K562 (cell line): ENCODE measurements around the gene TLK2. TPM values are rescaled to one million over a fixed set of nuclear protein-coding genes. Genes with fewer than 3 reads are reported as not detected.
A peak's percentile ranks its signal among the peaks of the same experiment; 100 is the strongest.

Source experiments
- BRCA1 ChIP-seq, 2 experiments: fragments of 450-650 bp in 1 of 2; sonication (generic) in 1 of 2; formaldehyde crosslinking in 1 of 2; IDR thresholded peaks; 2 replicates each; pipeline versions ENCODE4 v1.5.0 to v1.6.1; 2017 to 2020; ENCODE audit warnings: mild to moderate bottlenecking in 1 of 2, missing genetic modification reagents in 1 of 2
- C11orf30 ChIP-seq: fragments of 450-650 bp; IDR thresholded peaks from 2 replicates; pipeline ENCODE4 v1.6.1; 2016; ENCODE audit warnings: low read depth, mild to moderate bottlenecking
- CBFA2T2 ChIP-seq: fragments of 450-650 bp; conservative IDR thresholded peaks from 2 replicates; pipeline ENCODE4 v1.6.1; 2017; ENCODE audit warnings: mild to moderate bottlenecking
- MCM2 ChIP-seq: fragments of 450-650 bp; IDR thresholded peaks from 2 replicates; pipeline ENCODE4 v1.6.1; 2017; ENCODE audit warnings: low read depth, mild to moderate bottlenecking
- USF1 ChIP-seq: sonication (generic); formaldehyde crosslinking; IDR thresholded peaks from 2 replicates; pipeline ENCODE4 v1.9.0; 2022; ENCODE audit warnings: mild to moderate bottlenecking, missing genetic modification reagents
- ZNF609 ChIP-seq: sonication (generic); formaldehyde crosslinking; IDR thresholded peaks from 2 replicates; pipeline ENCODE4 v1.8.1; 2023; ENCODE audit warnings: missing genetic modification reagents, mild to moderate bottlenecking, borderline replicate concordance
- polyA plus RNA-seq, 8 experiments: library from polyadenylated mRNA; depleted of rRNA in 4 of 8; stranded (reverse) in 5 of 8; unstranded in 3 of 8; fragments of >200 nt; fragmentation: Nextera tagmentation in 2 of 8; fragmentation: Illumina TruSeq in 1 of 8; extraction: Ambion mirVana in 2 of 8; extraction: Trizol in 1 of 8; gene quantifications; 2 replicates each; pipeline versions ENCODE4 v1.2.1 to v1.2.3, GENCODE V29; 2011 to 2014; ENCODE audit warnings: inconsistent platforms in 1 of 8, missing spikeins in 1 of 8
- total RNA-seq, 7 experiments: library from RNA; depleted of rRNA in 6 of 7; stranded (reverse); fragments of >200 nt in 6 of 7; fragmentation: Illumina TruSeq in 2 of 7; extraction: Trizol in 2 of 7; gene quantifications; 2 replicates each; pipeline versions ENCODE4 v1.2.1 to v1.2.3, GENCODE V29; 2011 to 2021; ENCODE audit warnings: low replicate concordance in 1 of 7

TLK2 gene
- total and polyA plus RNA-seq, 9 of the 15 experiments (the other 6 are each of a cell fraction or from before 2014, with no cell fraction given), result 10.1 to 51.9 (median 32.4) TPM

- TF ChIP-seq MCM2 (no peak), CBFA2T2 (no peak), USF1 (CRISPR knock-in tag) (peak; percentile 25; the same call in 1 of the 2 replicates), BRCA1 (IDR thresholded peaks at IDR 0.05) (no peak), BRCA1 (CRISPR knock-in tag; IDR thresholded peaks at IDR 0.05) (no peak), ZNF609 (CRISPR knock-in tag) (no peak), C11orf30 (0 out of 2 replicates have a peak, but pooled peaks have one; percentile 14)
Measured at GRCh38 chr17:62653826-62654761, 175.5 kb downstream of the TLK2 start (continued).
